Esophagus mucosa (tissue), 1 donor: ENCODE data around the gene HLF. TPM values are rescaled to one million over a fixed set of nuclear protein-coding genes. Genes with fewer than 3 reads are reported as not detected.
A peak's percentile ranks its signal among the peaks of the same experiment; 100 is the strongest.

ENCODE experiments used
- ATAC-seq: fragments of 200-7000 bp; cut with Tn5 transposase; one replicate; pipeline ENCODE4 v1.9.1; 2020
- total RNA-seq: library from RNA; stranded (reverse); gene quantifications from one replicate; pipeline ENCODE4 v1.2.4, GENCODE V29; 2023
- donor health status: DM: yes; HTN: yes; CAD: no.

HLF gene
- 10.8 TPM for total RNA-seq

- peak; percentile 97 for ATAC-seq
These were observed at the start of gene HLF for GRCh38 chr17:55264645-55265298. HLF (plus strand) TSS chr17:55264960; CDS start chr17:55265485, 525 bp downstream.

GRCh38 chr17:55215711-55216110 is 49.0 kb upstream of the HLF start:
- no peak for ATAC-seq

- ATAC-seq = peak; percentile 68
These were observed 47.9 kb upstream of the HLF start for GRCh38 chr17:55216888-55217287.

GRCh38 chr17:55219459-55219858 is 45.3 kb upstream of the HLF start:
- ATAC-seq = no peak

- no peak for ATAC-seq
These were observed 44.8 kb upstream of the HLF start for GRCh38 chr17:55219934-55220333.

- ATAC-seq = no peak
These were observed 41.2 kb upstream of the HLF start for GRCh38 chr17:55223524-55223923.

- no peak for ATAC-seq
These were observed 40.0 kb upstream of the HLF start for GRCh38 chr17:55224746-55225145.

- no peak for ATAC-seq
These were observed 39.5 kb upstream of the HLF start for GRCh38 chr17:55225237-55225636.

GRCh38 chr17:55228683-55229192 is 36.0 kb upstream of the HLF start:
- ATAC-seq = peak; percentile 72

GRCh38 chr17:55229276-55229675 is 35.5 kb upstream of the HLF start:
- ATAC-seq = no peak

- ATAC-seq = no peak
These were observed 34.0 kb upstream of the HLF start for GRCh38 chr17:55230716-55231115.

GRCh38 chr17:55233840-55234239 is 30.9 kb upstream of the HLF start:
- peak; percentile 52 for ATAC-seq

- ATAC-seq = no peak
These were observed 28.4 kb upstream of the HLF start for GRCh38 chr17:55236316-55236715.

GRCh38 chr17:55237268-55237667 is 27.5 kb upstream of the HLF start:
- peak; percentile 22 for ATAC-seq

- ATAC-seq = no peak
These were observed 26.9 kb upstream of the HLF start for GRCh38 chr17:55237841-55238178.

GRCh38 chr17:55238179-55238930 is 26.4 kb upstream of the HLF start:
- ATAC-seq = peak; percentile 96

- peak; percentile 10 for ATAC-seq
These were observed 25.8 kb upstream of the HLF start for GRCh38 chr17:55238931-55239297.

- no peak for ATAC-seq
These were observed 23.7 kb upstream of the HLF start for GRCh38 chr17:55241097-55241496.

- ATAC-seq = no peak
These were observed 22.3 kb upstream of the HLF start for GRCh38 chr17:55242476-55242875.

GRCh38 chr17:55245986-55246385 is 18.8 kb upstream of the HLF start:
- ATAC-seq = no peak

- ATAC-seq = no peak
These were observed 18.2 kb upstream of the HLF start for GRCh38 chr17:55246583-55246982.

GRCh38 chr17:55248077-55248476 is 16.7 kb upstream of the HLF start:
- no peak for ATAC-seq

GRCh38 chr17:55249861-55250260 is 14.9 kb upstream of the HLF start:
- ATAC-seq = no peak

- ATAC-seq = peak; percentile 76
These were observed 10.4 kb upstream of the HLF start for GRCh38 chr17:55254375-55254774.
